Rectal smooth muscle tissue (tissue), 1 donor: ENCODE results near the gene PCDHGB2.
"Not testable (repeated sequence)": the region's sequence is repeated elsewhere in the genome, so short reads cannot be mapped to it uniquely, and the experiment has no call there.

Source experiments
- H3K27ac ChIP-seq: one replicate; pipeline ENCODE4 v1.7.0; 2013; ENCODE audit warnings: low read depth, low read length, inconsistent platforms
- H3K27me3 ChIP-seq: one replicate; pipeline ENCODE4 v1.7.0; 2013; ENCODE audit warnings: low read length; ENCODE audit not compliant: control insufficient read depth, insufficient read depth
- H3K36me3 ChIP-seq: one replicate; pipeline ENCODE4 v1.7.0; 2013; ENCODE audit warnings: low read length; ENCODE audit not compliant: control insufficient read depth, insufficient read depth
- H3K4me1 ChIP-seq: one replicate; pipeline ENCODE4 v1.7.0; 2013; ENCODE audit warnings: low read length; ENCODE audit not compliant: control insufficient read depth, insufficient read depth
- H3K4me3 ChIP-seq: one replicate; pipeline ENCODE4 v1.7.0; 2013; ENCODE audit warnings: low read length
- H3K9ac ChIP-seq: one replicate; pipeline ENCODE4 v1.7.0; 2013; ENCODE audit warnings: low read length

Gene PCDHGB2

DNA sequence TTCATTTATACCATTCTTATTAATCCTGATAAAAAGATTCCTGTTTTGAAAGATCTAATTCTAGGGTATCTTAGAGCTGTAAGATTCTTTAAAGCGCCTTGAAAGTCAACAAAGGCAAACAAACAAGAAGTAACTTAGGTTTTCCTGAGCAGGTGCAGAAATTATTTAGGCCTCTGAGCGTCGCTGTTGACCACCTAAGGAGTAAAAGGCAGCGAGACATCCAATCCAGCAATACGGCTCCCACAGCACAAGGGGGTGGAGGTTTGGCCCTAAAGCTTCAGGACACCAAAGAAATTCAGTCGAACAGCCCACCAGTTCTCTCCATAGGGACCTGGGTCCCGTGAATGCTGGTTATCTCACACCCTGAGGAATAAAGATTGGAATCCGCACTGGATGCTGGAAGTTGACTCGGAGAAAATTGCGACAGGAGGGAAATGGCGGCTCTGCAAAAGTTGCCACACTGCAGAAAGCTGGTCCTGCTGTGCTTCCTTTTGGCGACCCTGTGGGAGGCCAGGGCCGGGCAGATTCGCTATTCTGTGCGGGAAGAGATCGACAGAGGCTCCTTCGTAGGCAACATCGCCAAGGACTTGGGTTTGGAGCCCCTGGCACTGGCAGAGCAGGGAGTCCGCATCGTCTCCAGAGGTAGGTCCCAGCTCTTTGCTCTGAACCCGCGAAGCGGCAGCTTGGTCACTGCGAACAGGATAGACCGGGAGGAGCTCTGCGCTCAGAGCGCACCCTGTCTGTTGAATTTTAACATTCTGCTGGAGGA, 21.1 kb upstream of the PCDHGB2 start, which contains the start of gene PCDHGA2:
TSS of gene PCDHGA2 (plus strand) at position 223 of the 769 bp plus-strand sequence.
- no peaks in the 10 kb centered on the region for H3K36me3 ChIP-seq
- H3K4me3 ChIP-seq: peak within 1 kb of the TSS; percentile 49
- no peak within 1 kb of the TSS for H3K9ac ChIP-seq
- no peak within 1 kb of the TSS for H3K27ac ChIP-seq
- no peaks in the 10 kb centered on the region for H3K27me3 ChIP-seq
- H3K4me1 ChIP-seq: no peaks in the 10 kb centered on the region

DNA sequence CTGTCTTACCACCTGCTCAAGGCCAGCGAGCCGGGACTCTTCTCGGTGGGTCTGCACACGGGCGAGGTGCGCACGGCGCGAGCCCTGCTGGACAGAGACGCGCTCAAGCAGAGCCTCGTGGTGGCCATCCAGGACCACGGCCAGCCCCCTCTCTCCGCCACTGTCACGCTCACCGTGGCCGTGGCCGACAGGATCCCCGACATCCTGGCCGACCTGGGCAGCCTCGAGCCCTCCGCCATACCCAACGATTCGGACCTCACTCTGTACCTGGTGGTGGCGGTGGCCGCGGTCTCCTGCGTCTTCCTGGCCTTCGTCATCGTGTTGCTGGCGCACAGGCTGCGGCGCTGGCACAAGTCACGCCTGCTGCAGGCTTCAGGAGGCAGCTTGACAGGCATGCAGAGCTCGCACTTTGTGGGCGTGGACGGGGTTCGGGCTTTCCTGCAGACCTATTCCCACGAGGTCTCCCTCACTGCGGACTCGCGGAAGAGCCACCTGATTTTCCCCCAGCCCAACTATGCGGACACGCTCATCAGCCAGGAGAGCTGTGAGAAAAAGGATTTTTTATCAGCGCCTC, 18.9 kb upstream of the PCDHGB2 start:
- H3K36me3 ChIP-seq, H3K4me3 ChIP-seq, H3K27me3 ChIP-seq, H3K4me1 ChIP-seq, H3K9ac ChIP-seq, H3K27ac ChIP-seq: not testable (repeated sequence)

DNA sequence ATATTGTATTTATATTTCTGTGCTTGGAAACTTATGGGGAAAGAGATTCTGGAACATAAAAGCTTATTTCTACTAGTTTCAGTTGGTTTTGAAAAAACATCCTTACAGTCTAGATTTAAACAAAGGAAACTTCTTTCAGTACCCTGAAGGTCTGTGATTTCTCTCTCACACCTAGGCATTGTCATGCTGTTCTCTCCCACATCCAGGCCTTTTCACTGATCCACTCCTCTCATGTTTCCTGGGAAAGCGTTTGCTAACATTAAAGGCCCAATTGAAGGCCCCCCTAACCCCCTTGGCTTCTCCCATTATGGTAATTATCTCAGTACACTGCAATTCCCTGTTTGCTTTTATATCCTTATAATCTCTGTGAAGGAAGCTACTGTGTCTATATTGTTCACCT, 17.0 kb upstream of the PCDHGB2 start:
- Histone ChIP-seq H3K4me1 (no peaks in the 10 kb centered on the region), H3K27me3 (no peaks in the 10 kb centered on the region), H3K4me3 (no peak overlapping the region), H3K36me3 (no peaks in the 10 kb centered on the region), H3K9ac (no peak overlapping the region), H3K27ac (no peak overlapping the region)

DNA sequence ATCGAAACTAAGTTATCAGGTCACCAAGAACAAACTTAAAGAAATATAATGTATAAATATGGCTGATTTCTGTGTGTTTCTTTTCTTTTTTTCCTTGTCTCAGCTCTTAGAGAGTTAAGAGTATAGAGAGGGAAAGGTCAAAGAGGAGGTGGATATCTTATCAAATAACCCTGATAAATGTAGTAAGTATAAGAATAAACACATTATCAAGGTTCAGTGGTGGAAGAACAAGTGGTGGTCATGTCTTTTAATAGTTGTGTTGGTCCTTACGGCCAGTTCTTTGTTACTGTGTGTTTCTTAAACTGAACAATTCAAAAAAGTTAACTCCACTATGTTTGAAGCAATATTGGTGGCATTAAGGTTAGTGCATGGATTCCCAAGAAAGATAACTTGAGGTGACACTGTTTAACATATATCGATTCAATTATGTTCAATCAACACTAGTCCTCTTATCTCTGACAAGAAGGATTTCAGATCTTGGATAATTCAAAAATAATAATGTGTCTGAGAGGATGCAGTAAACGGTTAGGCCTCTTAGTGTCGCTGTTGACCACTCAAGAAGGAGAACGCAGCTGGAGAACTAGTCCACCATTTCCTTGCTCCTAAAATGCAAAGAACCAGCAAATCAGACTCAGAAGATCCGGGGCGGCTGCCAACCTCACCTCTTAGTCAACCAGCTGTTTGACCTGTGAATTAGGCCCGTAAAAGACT, 16.4 kb upstream of the PCDHGB2 start, which contains the start of gene PCDHGA3:
TSS of gene PCDHGA3 (plus strand) at position 588 of the 711 bp plus-strand sequence. CDS start 205 bp downstream, outside the sequence.
- Histone ChIP-seq H3K36me3 (no peaks in the 10 kb centered on the region), H3K4me3 (no peak within 1 kb of the TSS), H3K27ac (no peak within 1 kb of the TSS), H3K4me1 (no peaks in the 10 kb centered on the region), H3K27me3 (no peaks in the 10 kb centered on the region), H3K9ac (no peak within 1 kb of the TSS)

DNA sequence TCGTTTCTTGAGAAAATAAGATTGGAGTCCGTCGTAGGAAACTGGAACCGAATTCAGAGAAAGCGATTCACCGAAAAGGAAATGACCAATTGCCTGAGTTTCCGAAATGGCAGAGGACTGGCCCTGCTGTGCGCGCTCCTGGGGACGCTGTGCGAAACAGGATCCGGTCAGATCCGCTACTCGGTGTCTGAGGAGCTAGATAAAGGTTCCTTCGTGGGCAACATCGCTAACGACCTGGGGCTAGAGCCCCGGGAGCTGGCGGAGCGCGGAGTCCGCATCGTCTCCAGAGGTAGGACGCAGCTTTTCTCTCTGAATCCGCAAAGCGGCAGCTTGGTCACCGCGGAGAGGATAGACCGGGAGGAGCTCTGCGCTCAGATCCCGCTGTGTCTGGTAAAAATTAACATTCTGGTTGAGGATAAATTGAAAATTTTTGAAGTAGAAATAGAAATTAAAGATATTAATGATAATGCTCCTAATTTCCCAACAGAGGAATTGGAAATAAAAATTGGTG, 15.8 kb upstream of the PCDHGB2 start:
- no peaks in the 10 kb centered on the region for H3K27me3 ChIP-seq
- H3K9ac ChIP-seq: no peak overlapping the region
- H3K4me3 ChIP-seq: no peak overlapping the region
- H3K36me3 ChIP-seq: no peaks in the 10 kb centered on the region
- no peak overlapping the region for H3K27ac ChIP-seq
- no peaks in the 10 kb centered on the region for H3K4me1 ChIP-seq

DNA sequence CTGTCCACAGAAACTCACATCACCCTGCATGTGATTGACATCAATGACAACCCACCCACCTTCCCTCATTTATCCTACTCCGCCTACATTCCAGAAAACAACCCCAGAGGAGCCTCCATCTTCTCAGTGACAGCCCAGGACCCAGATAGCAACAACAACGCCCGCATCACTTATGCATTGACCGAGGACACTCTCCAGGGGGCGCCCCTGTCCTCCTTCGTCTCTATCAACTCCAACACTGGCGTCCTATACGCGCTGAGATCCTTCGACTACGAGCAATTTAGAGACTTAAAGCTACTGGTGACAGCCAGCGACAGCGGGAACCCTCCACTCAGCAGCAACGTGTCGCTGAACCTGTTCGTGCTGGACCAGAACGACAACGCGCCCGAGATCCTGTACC, 14.5 kb upstream of the PCDHGB2 start:
- no peaks in the 10 kb centered on the region for H3K36me3 ChIP-seq
- no peak overlapping the region for H3K4me3 ChIP-seq
- H3K27me3 ChIP-seq: no peaks in the 10 kb centered on the region
- H3K27ac ChIP-seq: no peak overlapping the region
- no peaks in the 10 kb centered on the region for H3K4me1 ChIP-seq
- no peak overlapping the region for H3K9ac ChIP-seq

DNA sequence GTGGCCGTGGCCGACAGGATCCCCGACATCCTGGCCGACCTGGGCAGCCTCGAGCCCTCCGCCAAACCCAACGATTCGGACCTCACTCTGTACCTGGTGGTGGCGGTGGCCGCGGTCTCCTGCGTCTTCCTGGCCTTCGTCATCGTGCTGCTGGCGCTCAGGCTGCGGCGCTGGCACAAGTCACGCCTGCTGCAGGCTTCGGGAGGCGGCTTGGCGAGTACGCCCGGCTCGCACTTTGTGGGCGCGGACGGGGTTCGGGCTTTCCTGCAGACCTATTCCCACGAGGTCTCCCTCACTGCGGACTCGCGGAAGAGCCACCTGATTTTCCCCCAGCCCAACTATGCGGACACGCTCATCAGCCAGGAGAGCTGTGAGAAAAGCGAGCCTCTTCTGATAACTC, 13.8 kb upstream of the PCDHGB2 start:
- not testable (repeated sequence) for H3K4me3 ChIP-seq, H3K27me3 ChIP-seq, H3K9ac ChIP-seq, H3K4me1 ChIP-seq, H3K27ac ChIP-seq, H3K36me3 ChIP-seq

DNA sequence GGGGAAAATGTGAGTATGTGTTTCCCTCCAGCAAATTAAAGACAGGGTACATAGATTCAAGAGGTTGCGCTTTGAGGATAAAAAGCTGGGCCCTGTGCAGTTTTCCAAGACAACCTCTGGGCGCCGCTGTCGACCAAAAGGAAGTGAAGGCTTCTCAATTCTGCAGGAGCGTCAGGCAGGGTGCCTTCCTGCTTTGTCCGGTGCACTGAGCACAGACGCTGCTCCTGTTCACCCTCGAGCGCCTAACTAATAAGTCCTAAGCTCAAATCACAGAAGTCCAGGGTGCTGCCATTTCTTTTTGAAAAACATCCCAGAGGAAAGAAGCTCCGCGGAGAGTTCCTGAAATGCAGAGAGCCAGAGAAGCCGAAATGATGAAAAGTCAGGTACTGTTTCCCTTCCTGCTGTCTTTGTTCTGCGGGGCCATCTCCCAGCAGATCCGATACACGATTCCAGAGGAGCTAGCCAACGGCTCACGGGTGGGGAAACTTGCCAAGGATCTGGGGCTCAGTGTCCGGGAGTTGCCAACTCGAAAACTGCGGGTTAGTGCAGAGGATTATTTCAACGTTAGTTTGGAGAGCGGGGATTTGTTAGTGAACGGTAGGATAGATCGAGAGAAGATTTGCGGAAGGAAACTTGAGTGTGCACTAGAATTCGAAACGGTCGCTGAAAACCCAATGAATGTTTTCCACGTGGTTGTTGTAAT, 9.7 kb upstream of the PCDHGB2 start, which contains the start of gene PCDHGB1:
TSS of gene PCDHGB1 (plus strand) at position 183 of the 703 bp plus-strand sequence. CDS start at position 345, 162 bp downstream.
- H3K4me1 ChIP-seq: no peaks in the 10 kb centered on the region
- no peak within 1 kb of the TSS for H3K27ac ChIP-seq
- peak within 1 kb of the TSS; percentile 52 for H3K4me3 ChIP-seq
- no peak within 1 kb of the TSS for H3K9ac ChIP-seq
- no peaks in the 10 kb centered on the region for H3K36me3 ChIP-seq
- no peaks in the 10 kb centered on the region for H3K27me3 ChIP-seq

DNA sequence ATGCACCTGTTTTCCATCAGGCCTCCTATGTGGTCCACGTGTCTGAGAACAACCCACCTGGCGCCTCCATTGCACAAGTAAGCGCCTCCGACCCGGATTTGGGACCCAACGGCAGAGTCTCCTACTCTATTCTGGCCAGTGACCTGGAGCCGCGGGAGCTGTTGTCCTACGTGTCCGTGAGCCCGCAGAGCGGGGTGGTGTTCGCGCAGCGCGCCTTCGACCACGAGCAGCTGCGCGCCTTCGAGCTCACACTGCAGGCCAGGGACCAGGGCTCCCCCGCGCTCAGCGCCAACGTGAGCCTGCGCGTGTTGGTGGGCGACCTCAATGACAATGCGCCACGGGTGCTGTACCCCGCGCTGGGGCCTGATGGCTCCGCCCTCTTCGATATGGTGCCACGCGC, 8.2 kb upstream of the PCDHGB2 start:
- H3K27me3 ChIP-seq: no peaks in the 10 kb centered on the region
- no peaks in the 10 kb centered on the region for H3K36me3 ChIP-seq
- no peak overlapping the region for H3K4me3 ChIP-seq
- H3K27ac ChIP-seq: no peak overlapping the region
- H3K4me1 ChIP-seq: no peaks in the 10 kb centered on the region
- H3K9ac ChIP-seq: no peak overlapping the region

DNA sequence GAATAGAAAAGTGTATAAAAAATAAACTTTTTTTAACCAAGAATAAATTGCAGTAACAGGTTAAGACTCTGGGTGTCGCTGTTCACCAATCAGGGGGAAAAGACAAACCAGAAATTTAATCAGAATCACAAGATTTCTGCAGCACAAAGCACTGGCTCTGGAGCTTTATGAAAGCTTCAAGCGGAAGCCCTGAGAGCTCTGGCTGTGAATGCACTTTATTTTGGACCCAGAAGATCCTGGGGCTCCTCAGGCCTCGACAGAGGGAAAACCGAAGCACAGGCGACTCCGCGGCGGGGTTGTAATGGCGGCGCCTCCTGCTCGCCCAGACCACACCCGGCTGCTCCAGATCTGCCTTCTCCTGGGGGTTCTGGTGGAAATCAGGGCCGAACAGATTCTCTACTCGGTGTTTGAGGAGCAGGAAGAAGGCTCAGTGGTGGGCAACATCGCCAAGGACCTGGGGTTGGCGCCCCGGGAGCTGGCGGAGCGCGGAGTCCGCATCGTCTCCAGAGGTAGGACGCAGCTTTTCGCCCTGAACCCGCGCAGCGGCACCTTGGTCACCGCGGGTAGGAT, 4.8 kb upstream of the PCDHGB2 start, which contains the start of gene PCDHGA4:
TSS of gene PCDHGA4 (plus strand) at position 122 of the 570 bp plus-strand sequence. CDS start at position 209, 87 bp downstream.
- no peak within 1 kb of the TSS for H3K27ac ChIP-seq
- no peaks in the 10 kb centered on the region for H3K36me3 ChIP-seq
- no peaks in the 10 kb centered on the region for H3K27me3 ChIP-seq
- no peak within 1 kb of the TSS for H3K9ac ChIP-seq
- no peaks in the 10 kb centered on the region for H3K4me1 ChIP-seq
- peak within 1 kb of the TSS; percentile 29 for H3K4me3 ChIP-seq

DNA sequence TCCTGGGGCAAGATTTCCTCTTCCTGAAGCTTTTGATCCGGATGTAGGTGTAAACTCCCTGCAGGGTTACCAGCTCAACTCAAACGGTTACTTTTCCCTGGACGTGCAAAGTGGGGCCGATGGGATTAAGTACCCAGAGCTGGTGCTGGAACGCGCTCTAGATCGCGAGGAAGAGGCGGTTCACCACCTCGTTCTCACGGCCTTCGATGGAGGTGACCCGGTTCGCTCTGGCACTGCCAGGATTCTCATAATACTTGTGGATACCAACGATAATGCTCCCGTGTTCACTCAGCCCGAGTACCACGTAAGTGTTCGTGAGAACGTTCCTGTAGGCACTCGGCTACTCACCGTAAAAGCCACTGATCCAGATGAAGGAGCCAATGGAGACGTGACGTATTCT, 4.2 kb upstream of the PCDHGB2 start:
- H3K4me3 ChIP-seq: peak overlapping the region; percentile 29
- H3K27ac ChIP-seq: no peak overlapping the region
- no peak overlapping the region for H3K9ac ChIP-seq
- no peaks in the 10 kb centered on the region for H3K36me3 ChIP-seq
- H3K4me1 ChIP-seq: no peaks in the 10 kb centered on the region
- no peaks in the 10 kb centered on the region for H3K27me3 ChIP-seq
